ENCODE data around the gene IFT25. TPM values are rescaled to one million over a fixed set of nuclear protein-coding genes. Genes with fewer than 3 reads are reported as not detected.
A peak's percentile ranks its signal among the peaks of the same experiment; 100 is the strongest.

The IFT25 gene
- total and polyA plus RNA-seq, 2 experiments from 2014 or later: 28.2 to 109 TPM

- Histone ChIP-seq H3F3A (replicated peaks; ENCODE audit: low read depth) (no peaks in the 10 kb centered on the region), H3K79me2 (replicated peaks; ENCODE audit: insufficient read depth) (peaks cover 61% of the 10 kb centered on the region), H3K4me2 (peak within 1 kb of the TSS; percentile 94), H2AFZ (peak within 1 kb of the TSS; percentile 96), H3K27me3 (ENCODE audit: insufficient read depth) (no peaks in the 10 kb centered on the region), H3K4me1 (ENCODE audit: insufficient read depth) (peaks cover 53% of the 10 kb centered on the region), H3K36me3 (ENCODE audit: insufficient read depth) (no peaks in the 10 kb centered on the region), H3K4me3 (peak within 1 kb of the TSS; percentile 93), H3K9me2 (ENCODE audit: insufficient read depth) (no peaks in the 10 kb centered on the region), H4K20me1 (replicated peaks; ENCODE audit: insufficient read depth) (peaks cover 12% of the 10 kb centered on the region), H3K27ac (ENCODE audit: low read depth) (peak within 1 kb of the TSS; percentile 67; the same call in 1 of the 2 replicates)
- Mint-ChIP-seq H3K27ac (peak within 1 kb of the TSS; percentile 87), H3K27me3 (ENCODE audit: insufficient read depth, low read depth, poor library complexity) (peaks cover 3% of the 10 kb centered on the region), H3K4me1 (peaks cover 62% of the 10 kb centered on the region), H3K36me3 (ENCODE audit: low read depth) (peaks cover 3% of the 10 kb centered on the region; the same call in 1 of the 3 replicates), H3K9me3 (no peaks in the 10 kb centered on the region), H3K4me3 (peak within 1 kb of the TSS; percentile 89)
- TF ChIP-seq CREB1 (CRISPR knock-in tag; IDR thresholded peaks at IDR 0.05; ENCODE audit: low read depth) (no peak), POLR2AphosphoS5 (IDR thresholded peaks at IDR 0.05; ENCODE audit: low read depth) (no peak; the same call in 1 of the 2 replicates), NANOG (IDR thresholded peaks at IDR 0.05; ENCODE audit: borderline replicate concordance) (no peak), REST (IDR thresholded peaks at IDR 0.05; ENCODE audit: unreplicated experiment) (no peak)
- TF ChIP-seq, protein P1, sequence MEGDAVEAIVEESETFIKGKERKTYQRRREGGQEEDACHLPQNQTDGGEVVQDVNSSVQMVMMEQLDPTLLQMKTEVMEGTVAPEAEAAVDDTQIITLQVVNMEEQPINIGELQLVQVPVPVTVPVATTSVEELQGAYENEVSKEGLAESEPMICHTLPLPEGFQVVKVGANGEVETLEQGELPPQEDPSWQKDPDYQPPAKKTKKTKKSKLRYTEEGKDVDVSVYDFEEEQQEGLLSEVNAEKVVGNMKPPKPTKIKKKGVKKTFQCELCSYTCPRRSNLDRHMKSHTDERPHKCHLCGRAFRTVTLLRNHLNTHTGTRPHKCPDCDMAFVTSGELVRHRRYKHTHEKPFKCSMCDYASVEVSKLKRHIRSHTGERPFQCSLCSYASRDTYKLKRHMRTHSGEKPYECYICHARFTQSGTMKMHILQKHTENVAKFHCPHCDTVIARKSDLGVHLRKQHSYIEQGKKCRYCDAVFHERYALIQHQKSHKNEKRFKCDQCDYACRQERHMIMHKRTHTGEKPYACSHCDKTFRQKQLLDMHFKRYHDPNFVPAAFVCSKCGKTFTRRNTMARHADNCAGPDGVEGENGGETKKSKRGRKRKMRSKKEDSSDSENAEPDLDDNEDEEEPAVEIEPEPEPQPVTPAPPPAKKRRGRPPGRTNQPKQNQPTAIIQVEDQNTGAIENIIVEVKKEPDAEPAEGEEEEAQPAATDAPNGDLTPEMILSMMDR (conservative IDR thresholded peaks at IDR 0.05; ENCODE audit: low read depth in 2 of 2): 0 out of 4 replicates have a peak, but pooled peaks of 1 of the 2 experiments have one; percentile 5
- ATAC-seq (peak; percentile 64), DNase-seq (ENCODE audit: low spot score) (peak; percentile 76)
Observed at GRCh38 chr1:53946252-53947171, 1.0 kb upstream of the IFT25 start, which contains the start of gene LRRC42. Gene LRRC42, plus strand, starts transcription at chr1:53946350. Its CDS starts 5,650 bp downstream, at chr1:53952000.

DNA sequence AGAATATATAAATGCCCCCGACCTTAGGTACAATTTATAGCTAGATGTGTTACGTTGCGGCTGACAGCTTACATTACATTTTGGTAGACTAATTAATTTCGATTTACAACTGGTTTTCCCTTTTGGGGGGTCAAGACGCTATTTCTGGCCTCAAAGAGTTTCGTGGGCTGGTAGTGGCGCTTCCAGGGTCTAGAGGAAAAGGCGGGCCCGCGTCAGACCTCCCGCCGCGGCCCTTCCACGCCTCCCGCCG, 391 bp downstream of the IFT25 start:
- Histone ChIP-seq H3K27me3 (ENCODE audit: insufficient read depth) (no peaks in the 10 kb centered on the region), H4K20me1 (replicated peaks; ENCODE audit: insufficient read depth) (peaks cover 9% of the 10 kb centered on the region), H3K9me2 (ENCODE audit: insufficient read depth) (no peaks in the 10 kb centered on the region), H3K36me3 (ENCODE audit: insufficient read depth) (no peaks in the 10 kb centered on the region), H3K27ac (ENCODE audit: low read depth) (no peak overlapping the region), H2AFZ (peak overlapping the region; percentile 96), H3F3A (replicated peaks; ENCODE audit: low read depth) (no peaks in the 10 kb centered on the region), H3K4me1 (ENCODE audit: insufficient read depth) (peaks cover 39% of the 10 kb centered on the region), H3K4me3 (peak overlapping the region; percentile 93), H3K79me2 (replicated peaks; ENCODE audit: insufficient read depth) (peaks cover 50% of the 10 kb centered on the region), H3K4me2 (peak overlapping the region; percentile 94)
- peak overlapping the region; percentile 76 for H3K27ac Mint-ChIP-seq
- no peaks in the 10 kb centered on the region; the same call in 2 of the 3 replicates for H3K36me3 Mint-ChIP-seq (ENCODE audit: low read depth)
- TF ChIP-seq STAT1 (IDR thresholded peaks at IDR 0.05; ENCODE audit: unreplicated experiment) (no peak), ZNF331 (CRISPR knock-in tag; IDR thresholded peaks at IDR 0.05; ENCODE audit: low read depth) (no peak), REST (IDR thresholded peaks at IDR 0.05; ENCODE audit: unreplicated experiment) (no peak), JUNB (IDR thresholded peaks at IDR 0.05; ENCODE audit: unreplicated experiment) (no peak), CREB1 (CRISPR knock-in tag; IDR thresholded peaks at IDR 0.05; ENCODE audit: low read depth) (0 out of 2 replicates have a peak, but pooled peaks have one; percentile 2), NANOG (IDR thresholded peaks at IDR 0.05; ENCODE audit: borderline replicate concordance) (no peak), POLR2AphosphoS5 (IDR thresholded peaks at IDR 0.05; ENCODE audit: low read depth) (no peak), ETS1 (IDR thresholded peaks at IDR 0.05) (no peak)
- peak overlapping the region; percentile 89 for H3K4me3 Mint-ChIP-seq
- H3K4me1 Mint-ChIP-seq: peaks cover 49% of the 10 kb centered on the region
- H3K9me3 Mint-ChIP-seq: no peaks in the 10 kb centered on the region
- DNase-seq (ENCODE audit: low spot score) (no peak), ATAC-seq (no peak)
- peaks cover 3% of the 10 kb centered on the region for H3K27me3 Mint-ChIP-seq (ENCODE audit: insufficient read depth, low read depth, poor library complexity)

Data from GM23338 (cell line).